A549 treated with dexamethasone at 1 μM for 4 hours (cell line): ENCODE data around the gene TLR7. TPM values are rescaled to one million over a fixed set of nuclear protein-coding genes. Genes with fewer than 3 reads are reported as not detected.

ENCODE experiments used
- total RNA-seq: library from RNA; stranded (reverse); fragments of 200-300 nt; extraction: Qiagen RNA extraction; gene quantifications from 5 replicates; pipeline ENCODE4 v1.2.3, GENCODE V29; 2022

The TLR7 gene
- total RNA-seq, result not detected in 5 replicates

GRCh38 chrX:12866451-12867377, at the start of gene TLR7:
TLR7 (plus strand) TSS chrX:12867072; CDS start chrX:12867579, 507 bp downstream.

DNA sequence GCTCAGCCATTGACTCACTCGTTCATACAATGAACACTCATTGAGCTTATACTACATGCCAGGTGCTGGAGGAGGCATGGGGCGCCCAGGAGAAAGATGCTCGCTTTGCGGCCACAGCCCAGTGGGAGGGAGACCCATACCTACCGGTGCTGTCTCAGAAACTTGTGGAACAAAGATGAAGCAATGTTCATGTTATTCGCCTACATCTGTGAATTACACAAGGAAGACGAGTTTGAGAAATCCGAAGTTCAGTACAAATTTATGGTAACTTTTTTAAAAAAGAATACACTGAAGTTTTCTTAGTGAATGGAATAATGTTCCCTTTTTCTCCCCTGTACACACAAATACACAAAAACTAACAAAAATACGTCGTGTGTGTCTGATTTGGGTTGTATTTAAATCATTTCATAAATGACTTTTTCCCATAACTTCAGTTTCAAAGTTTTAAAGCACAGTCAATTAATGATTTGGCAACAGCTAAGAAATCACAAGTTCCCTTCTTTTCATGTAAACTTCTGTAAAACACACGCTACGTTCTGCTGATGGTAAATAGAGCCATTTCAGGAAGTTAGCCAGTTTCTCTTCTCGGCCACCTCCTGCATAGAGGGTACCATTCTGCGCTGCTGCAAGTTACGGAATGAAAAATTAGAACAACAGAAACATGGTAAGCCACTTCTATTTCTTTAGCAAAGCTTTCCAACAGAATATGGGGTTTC, 39.3 kb downstream of the TLR7 start, which contains the start of gene TLR8:
Gene TLR8 (plus strand): TSS at position 575 of the 716 bp plus-strand sequence. CDS start 87 bp downstream, at position 662.

Other genes starting within 250 kb of the TLR7 start
- 33.5 to 52.9 TPM (median 51.7 TPM) in 5 replicates for gene PRPS2, start 75.7 kb upstream of the TLR7 start, total RNA-seq
- gene TLR8, start 39.5 kb downstream of the TLR7 start, total RNA-seq, result not detected in 5 replicates
- gene TMSB4X, start 108.0 kb downstream of the TLR7 start, total RNA-seq, result 4,205 to 8,148 TPM (median 4,544 TPM) in 5 replicates
- 0.05 TPM in 1 of 5 replicates, not detected in the others for gene FAM9C, start 177.5 kb downstream of the TLR7 start, total RNA-seq